Activated CD4-positive, alpha-beta T cell treated with anti-CD3 and anti-CD28 coated beads for 1 hour (primary cell): ENCODE data around the gene MLH3.

Experiments used
- DNase-seq: peaks from one replicate; pipeline ENCODE4 v3.0.0-alpha.2; 2020

The MLH3 gene

DNA sequence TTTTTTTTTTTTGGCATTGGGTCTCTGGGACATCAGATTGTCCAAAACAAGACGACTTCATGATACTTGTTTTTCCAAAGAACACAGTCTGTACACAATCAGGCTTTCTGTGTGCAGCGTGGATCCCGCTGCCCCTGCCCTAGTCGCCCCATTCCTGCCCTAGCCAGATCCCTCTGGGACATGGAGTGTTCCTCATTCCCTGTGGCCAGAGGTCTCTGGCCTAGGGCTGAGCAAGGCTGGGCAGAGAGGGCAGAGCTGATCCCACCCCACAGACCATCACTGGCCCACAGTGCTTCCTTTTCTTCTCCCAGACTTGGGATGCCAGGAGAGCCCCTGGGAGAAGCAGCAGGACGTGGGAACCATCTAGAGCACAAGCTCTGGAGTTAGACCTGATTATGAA is 69.4 kb downstream of the MLH3 start:
- DNase-seq, result no peak

DNA sequence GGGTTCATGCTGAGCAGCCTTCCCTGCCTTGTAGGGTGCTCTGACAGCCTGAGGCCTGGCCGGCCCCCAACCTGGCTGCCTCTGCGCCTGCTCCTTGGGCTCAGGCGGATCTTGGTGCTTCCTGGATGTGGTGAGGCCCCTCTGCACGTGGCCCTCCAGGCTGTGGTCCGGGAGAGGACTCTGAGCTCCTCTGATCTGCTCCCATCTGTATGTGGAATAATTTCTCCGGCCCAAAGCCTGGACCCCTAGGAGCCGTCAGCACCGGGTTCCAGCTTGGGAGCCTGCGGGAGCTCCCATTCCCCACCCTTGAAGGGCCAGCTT is 69.8 kb downstream of the MLH3 start:
- DNase-seq, result no peak

DNA sequence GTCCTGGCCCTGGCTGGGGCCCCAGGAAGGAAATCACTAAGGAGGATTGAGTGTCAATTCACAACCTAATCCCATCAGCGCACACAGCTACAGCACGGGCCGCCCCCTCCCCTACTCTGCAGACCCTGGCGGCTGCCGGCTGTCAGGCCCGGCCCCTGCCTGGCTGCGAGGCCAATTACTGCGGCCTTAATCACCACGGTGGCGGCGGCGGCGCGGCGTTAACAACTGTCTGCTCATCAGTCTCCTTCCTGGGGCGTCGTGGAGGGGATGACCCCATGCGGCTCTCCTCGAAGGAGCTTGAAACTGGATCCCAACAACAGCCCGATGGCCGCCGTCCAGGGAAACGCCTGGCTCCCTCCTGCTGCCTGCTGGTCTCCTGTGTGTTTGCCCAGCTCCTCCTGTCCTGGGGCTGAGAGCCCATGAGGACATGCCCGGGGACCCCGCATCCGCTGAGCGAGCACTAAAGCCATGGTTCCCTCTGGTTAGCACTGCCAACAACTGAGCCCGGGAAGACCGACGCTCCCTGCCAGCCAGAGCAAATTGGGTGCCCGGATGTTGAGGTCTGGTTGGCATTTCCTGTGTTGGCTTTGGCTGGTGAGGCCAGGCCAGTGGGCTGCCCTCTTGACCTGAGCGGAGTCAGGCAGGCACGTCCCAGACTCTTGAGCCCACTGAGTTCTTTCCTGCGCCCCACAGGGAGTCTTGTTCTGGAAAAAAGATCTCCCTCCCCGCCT is 70.4 kb downstream of the MLH3 start:
- no peak for DNase-seq

GRCh38 chr14:74980398-74980730 is 70.9 kb downstream of the MLH3 start:
- DNase-seq, result no peak

GRCh38 chr14:74979442-74980397 is 71.5 kb downstream of the MLH3 start:
- no peak for DNase-seq

- no peak for DNase-seq
These were observed 72.2 kb downstream of the MLH3 start for GRCh38 chr14:74979029-74979428.

DNA sequence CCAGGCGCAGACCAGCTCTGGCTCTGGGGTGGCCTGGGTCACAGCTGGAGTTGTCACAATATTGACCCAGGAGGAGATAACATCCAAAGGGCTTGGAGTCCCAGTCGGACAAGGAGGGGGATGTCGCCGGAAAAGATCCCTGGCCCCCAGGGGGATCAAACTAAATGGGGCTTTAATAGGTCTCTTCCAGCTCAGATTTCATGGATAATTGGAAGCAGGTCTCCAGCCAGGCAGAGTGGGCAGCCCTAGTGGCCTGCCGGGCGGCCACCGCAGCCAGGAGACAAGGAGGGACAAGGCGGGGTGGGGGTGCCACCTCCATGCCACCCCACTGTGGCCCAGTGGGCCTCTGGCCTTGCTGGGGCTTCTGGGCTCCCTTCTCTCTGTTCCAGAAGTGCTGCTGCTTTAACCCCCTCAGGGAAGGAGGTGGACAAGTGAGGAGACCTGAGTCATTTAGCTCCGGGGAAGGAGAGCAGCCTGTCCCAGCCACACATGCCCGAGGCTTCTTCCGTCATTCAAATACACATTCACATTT is 72.8 kb downstream of the MLH3 start:
- no peak for DNase-seq

- no peak for DNase-seq
These were observed 73.3 kb downstream of the MLH3 start for GRCh38 chr14:74977901-74978385.

GRCh38 chr14:74977164-74977900 is 73.9 kb downstream of the MLH3 start:
- no peak for DNase-seq

DNA sequence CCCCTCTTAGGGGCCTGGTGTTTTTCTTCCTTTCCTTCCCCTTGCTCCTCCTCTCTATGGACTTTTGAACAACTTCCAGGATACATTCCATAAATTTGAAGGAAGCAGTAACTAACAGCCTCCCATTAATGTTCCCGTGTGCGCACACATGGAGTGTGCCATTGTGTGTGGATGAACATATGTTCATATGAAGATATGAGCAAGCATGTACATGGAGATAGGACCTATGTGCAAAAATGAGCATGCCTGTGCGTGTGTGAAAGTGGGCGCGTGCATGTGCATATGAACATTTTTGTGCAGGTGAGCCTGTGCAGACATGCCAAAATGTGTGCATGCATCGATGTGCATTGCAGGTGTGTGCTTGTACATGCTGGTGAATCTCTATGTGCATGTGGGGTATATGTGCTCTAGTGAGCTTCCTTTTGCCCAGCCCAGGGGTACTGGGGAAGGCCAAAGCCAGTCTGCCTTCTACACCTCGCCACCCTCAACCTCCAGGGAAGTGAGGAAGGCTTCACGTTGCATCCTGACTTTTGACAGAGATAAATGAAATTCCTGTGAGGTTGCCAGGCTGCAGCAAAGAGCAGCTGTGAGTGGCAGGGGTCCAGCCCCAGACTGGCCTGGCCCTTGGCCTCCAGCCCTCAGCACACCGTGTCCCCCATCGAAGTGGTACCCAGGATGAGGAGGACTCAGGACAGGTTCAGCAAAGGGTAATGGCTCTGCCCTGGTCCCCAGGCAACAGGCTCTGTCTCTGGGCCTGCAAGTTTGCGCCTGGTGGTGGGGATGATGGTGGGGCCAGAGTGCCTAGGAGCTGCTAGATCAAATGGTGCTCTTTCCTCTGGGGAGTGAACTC is 74.8 kb downstream of the MLH3 start:
- DNase-seq, result no peak

DNA sequence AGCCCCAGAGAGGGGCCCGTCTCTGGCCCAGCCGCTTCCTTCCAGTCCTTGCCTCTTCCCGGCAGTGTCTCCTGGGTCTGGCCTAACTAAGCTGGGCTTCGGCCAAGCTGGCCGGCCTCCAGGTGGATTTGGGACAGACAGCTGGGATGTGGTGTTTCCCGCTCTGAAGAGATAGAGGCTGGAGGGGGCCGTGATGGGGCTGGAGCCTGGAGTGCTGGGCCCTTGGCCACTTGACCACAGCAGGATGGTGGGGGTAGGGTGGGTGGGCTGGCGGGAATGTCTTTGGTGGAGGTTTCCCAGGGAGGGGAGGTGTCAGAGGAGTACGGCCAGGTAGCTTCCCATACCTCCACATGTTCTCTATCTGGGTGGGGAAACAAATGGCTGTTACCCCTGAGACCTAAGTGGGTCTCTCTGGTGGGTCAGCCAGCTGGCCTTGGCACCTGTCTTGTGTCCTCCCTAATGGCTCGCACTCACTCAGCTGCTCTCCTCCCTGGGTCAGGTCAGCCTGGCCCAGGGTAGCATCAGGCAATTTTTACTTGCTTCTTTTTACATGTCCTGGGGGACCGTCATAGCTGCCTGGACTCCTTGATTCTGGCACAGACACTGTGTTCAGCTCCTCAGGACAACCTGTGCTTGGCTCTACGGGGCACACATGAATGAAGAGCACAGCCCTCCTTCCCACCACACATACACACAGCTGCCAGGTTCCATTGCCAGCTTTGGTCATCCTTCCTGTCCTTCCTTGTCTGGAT is 76.0 kb downstream of the MLH3 start:
- DNase-seq, result no peak

DNA sequence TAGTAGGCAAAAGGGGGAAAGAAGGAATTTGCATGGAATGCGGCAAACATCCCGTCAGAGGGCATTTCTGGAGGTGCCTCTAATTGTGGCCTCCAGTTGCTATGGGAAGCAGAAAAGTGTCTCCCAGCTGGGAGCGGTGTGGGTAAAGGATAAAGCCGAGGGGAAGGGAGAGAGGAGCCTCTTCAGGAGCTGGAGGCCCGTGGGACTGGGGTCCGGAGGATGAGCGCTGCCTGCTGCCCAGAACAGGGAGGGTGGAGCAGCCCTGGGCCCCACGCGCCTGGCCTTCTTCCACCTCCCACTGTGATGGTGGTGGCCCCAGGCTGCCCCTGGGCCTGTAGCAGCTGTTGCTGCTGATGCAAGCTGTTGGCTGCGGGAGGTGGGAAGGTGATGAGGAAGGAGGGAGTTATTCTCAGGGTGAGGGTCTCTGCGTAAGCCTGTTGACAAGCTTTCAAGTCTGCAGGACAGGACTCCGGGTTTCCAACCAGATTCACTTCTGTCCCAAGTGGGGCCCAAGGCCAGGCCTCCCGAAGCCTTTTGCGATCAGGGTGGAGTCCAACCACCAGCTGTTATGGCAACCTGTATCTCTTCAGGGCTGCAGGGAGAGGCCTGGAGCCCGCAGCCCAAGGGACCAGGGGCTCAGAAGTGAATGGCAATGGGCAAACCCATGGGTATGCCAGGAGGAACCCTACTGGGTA is 76.8 kb downstream of the MLH3 start:
- no peak for DNase-seq

DNA sequence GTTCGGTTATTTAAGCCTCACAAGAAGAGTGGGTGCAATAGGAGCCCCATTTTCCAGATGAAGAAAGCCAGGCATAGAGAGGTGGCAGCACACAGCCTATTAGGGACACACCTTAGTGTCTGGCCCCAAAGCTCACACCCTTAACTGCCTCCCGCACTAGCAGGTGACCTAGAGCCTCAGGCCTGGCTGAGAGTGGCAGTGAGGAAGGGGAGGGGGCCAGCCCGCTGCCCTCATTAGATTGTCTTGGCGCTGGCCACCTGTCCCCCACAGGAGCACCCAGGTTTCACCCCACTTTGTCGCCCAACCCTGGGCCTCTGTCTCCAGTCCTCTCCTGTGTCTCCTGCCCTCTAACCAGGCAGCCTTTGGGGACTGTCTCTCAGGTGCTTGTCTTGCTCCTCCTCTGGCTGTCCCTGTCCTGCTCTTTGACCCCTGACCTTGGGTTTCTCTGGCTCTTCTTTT is 77.3 kb downstream of the MLH3 start:
- DNase-seq, result no peak

- DNase-seq, result no peak
These were observed 78.1 kb downstream of the MLH3 start for GRCh38 chr14:74973003-74973653.

GRCh38 chr14:74968811-74969210 is 82.5 kb downstream of the MLH3 start:
- no peak for DNase-seq

DNA sequence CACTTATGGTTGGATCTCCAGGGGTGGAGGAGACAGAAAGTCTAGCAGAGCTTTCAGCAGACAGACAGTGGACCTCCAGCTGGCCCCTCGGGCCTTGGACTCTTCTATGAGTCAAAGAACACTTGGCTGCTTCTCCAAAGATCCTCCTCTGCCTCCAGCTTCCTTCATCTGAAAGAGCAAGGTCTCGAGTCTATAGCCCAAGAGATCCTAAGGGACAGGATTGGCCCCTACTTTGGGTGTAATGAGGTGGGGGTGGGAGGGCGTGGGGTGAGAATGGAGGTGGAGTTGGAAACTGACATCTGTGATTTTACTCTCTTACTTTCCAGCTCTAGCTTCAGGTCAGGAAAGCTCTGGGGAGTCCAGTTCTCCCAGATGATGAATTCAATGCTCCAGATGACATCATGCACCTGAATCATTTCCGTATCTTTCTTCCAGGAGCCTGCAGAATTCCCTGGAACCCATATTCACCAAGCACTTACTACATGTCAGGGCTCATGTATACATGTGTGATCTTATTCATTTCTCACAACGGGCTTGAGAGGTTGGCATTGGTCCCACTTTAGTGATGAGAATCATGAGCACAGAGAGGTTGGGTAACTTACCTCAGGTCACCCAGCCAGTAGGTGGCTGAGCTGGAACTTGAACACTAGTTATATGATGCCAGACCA is 85.6 kb downstream of the MLH3 start:
- DNase-seq, result no peak

DNA sequence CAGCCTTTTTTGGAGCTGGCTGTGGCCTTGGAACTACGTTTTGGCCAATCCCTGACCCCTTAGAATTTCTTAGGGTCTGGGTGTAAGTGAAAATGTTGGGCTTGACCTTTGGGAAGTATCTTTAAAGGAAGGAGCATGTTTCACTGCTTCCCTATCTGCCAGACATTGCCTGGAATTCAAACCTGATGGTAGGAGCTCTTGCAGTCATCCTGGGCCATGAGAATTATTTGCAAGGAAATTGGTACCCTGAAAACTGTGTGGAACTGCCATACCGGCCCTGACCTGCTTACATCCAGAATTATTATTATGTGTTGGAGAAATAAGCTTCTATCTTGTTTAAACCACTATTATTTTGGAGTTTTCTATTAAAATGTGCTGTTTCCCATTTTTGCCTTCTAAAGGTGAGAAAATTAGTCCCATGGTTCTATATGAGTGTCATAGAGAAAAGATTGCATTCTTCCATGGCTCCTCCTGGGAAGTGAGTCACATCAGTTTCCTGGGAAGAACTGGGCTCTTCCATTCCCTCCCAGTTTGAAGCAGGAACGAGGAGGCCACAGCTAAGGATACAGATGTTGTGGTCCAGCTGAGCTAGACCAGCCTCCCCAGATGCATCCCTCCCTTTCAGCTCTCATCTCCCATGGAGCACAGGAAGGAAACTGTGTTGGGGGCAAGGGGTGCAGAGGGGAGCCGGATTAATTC is 86.3 kb downstream of the MLH3 start:
- DNase-seq, result no peak
